ENCODE measurements around the gene FBP2.

FBP2 gene

DNA sequence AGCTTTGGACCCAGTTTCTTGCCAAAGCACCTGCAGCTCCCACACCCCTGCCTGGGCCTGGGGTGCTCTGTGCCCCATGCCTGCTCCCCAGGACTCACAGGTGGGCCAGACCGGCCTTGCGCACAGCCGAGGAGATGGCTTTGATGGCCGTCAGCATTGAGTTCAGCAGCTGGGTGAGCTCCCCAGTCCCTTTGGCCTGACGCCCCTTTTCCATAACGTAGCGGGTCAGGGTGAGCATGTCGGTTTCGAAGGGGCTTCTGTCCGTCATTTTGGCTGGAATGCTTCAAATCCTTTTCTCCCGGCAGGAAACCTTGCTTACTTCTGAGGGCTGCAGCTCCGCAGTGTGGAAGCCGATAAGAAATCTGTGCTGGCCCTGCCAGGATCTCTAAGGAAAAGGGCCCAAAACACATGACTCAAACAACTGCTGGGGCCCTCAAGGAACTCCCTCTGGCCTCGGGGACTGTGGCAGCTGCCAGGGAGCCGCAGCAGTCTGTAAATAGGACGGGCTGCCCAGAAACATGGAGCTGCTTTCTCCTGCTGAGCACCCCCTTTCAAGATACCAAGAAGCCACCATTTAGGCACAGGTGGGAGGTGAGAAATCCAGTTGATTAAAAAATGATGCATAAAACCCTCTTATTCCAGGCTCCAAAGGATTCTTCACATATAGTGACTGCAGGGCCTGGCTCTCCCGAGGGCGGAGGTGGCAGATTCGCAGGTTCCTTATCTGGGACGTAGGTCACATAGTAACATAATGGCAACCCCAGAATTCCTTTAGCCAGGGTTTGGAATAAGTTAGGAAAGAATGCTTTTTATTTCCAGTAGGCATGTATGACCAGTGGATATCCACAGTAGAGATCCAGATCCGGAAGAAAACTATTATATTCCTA lies at the start of gene FBP2:
FBP2 (minus strand) TSS at position 366 of the 887 bp plus-strand sequence; CDS start at position 268, 98 bp downstream.
- no peak within 1 kb of the TSS for H3K4me3 ChIP-seq (ENCODE audit: low read depth, low read length)
- TF ChIP-seq, protein P1, sequence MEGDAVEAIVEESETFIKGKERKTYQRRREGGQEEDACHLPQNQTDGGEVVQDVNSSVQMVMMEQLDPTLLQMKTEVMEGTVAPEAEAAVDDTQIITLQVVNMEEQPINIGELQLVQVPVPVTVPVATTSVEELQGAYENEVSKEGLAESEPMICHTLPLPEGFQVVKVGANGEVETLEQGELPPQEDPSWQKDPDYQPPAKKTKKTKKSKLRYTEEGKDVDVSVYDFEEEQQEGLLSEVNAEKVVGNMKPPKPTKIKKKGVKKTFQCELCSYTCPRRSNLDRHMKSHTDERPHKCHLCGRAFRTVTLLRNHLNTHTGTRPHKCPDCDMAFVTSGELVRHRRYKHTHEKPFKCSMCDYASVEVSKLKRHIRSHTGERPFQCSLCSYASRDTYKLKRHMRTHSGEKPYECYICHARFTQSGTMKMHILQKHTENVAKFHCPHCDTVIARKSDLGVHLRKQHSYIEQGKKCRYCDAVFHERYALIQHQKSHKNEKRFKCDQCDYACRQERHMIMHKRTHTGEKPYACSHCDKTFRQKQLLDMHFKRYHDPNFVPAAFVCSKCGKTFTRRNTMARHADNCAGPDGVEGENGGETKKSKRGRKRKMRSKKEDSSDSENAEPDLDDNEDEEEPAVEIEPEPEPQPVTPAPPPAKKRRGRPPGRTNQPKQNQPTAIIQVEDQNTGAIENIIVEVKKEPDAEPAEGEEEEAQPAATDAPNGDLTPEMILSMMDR (IDR thresholded peaks at IDR 0.05; ENCODE audit: low read depth, low read length), result no peak

DNA sequence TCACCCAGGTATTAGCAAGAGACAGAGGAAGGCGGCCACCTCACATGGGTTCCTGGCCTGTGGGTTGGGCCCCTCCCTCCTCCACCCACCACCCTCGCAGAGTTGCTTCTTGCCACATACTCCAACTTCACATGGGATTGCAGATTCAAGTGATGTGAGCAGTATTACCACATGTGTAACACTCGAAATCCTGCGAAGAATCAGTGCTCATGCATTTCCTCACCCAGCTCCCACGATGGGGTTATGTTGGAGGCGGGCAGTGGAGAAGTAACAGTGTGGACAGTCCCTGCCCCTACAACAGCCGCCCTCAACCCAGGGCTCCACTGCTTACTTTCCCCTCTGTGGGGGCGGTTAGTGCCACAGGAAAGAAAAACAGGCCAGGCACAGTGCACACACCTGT lies 49.6 kb upstream of the FBP2 start:
- H3K4me3 ChIP-seq (ENCODE audit: low read depth, low read length), result no peak overlapping the region
- TF ChIP-seq, protein P1 (IDR thresholded peaks at IDR 0.05; ENCODE audit: low read depth, low read length), result no peak

DNA sequence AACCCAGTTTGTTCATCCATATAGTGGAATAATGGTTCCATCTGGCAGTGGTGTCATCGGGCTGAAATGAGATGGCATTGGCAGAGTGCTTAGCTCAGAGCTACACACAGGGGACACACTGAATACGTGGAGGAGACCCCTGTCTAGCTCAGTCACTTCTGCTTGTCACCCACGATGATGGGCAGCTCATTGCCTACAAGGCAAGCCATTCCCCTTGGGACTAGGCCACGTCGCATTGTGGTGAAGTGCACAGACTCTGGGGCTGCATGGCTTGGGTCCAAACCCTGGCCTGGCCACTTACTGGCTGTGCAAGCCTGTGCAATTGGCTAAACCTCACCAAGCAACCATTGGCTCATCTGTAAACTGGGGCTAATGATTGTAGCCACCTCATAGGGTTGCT lies 48.9 kb upstream of the FBP2 start:
- H3K4me3 ChIP-seq (ENCODE audit: low read depth, low read length), result no peak overlapping the region
- TF ChIP-seq, protein P1 (IDR thresholded peaks at IDR 0.05; ENCODE audit: low read depth, low read length), result no peak

DNA sequence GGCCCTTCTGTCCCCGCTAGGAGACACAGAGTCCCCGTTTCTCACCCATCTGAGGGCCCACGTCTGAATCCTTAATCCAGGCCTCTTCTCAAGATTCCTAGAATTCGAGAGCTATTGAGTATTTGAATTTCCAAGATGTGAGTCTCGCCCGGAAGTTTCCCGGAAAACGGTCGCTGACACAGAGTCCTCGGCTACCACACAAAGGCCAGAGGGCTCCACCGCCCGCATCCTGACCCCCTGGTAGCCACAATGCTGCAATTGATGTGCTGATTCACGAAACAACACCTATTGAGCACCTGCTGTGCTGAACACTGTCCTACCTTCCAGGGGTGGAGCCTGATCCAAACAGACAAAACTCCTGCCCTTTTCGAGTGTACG lies 46.4 kb upstream of the FBP2 start:
- H3K4me3 ChIP-seq (ENCODE audit: low read depth, low read length), result no peak overlapping the region

DNA sequence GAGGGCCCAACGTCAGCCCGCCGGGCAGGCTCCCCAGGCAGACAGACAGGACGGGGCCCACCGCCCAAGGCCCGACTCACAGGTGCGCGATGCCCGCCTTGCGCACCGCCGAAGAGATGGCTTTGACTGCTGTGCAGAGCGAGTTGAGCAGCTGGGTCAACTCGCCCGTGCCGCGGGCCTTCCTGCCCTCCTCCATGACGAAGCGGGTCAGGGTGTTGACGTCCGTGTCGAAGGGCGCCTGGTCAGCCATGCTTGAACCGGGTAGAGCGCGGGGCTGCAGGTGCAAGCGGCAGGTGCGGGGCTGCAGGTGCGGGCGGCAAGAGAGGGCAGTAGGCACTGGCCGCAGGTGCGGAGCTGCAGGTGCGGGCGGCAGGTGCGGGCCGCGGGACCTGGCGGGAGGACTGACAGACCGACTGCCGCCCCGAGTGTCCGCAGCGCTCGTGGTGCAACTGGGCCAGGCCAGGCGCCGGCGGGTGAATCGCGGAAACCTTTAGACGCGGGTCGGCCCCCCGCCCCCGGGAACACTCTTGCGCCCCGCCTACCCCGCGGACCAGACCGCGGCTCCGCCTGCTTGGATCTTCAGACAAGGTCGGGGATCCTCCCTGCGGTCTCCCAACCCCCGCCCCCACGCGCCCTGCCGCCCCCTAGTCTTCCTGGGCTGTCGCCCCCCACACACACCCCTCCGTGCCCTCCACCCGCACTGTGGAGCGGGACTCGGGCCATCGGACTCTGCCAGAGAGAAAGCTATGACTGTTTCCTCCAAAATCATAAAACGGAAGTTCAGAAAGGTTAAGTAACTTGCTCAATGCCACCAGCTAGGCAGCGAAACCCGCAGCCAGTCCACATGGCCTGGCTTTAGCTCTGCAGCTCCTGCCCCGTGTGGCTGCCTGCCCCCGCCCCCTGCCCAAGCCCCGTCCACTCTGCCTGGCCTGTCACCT lies 45.7 kb upstream of the FBP2 start, which contains the start of gene FBP1:
FBP1 (minus strand) TSS at position 458 of the 938 bp plus-strand sequence; CDS start at position 250, 208 bp downstream.
- H3K4me3 ChIP-seq (ENCODE audit: low read depth, low read length), result peak within 1 kb of the TSS; percentile 24; the same call in 1 of the 2 replicates
- TF ChIP-seq, protein P1 (IDR thresholded peaks at IDR 0.05; ENCODE audit: low read depth, low read length), result no peak

More for the DNA sequence above, 46.4 kb upstream of the FBP2 start:
- TF ChIP-seq, protein P1 (IDR thresholded peaks at IDR 0.05; ENCODE audit: low read depth, low read length), result no peak

DNA sequence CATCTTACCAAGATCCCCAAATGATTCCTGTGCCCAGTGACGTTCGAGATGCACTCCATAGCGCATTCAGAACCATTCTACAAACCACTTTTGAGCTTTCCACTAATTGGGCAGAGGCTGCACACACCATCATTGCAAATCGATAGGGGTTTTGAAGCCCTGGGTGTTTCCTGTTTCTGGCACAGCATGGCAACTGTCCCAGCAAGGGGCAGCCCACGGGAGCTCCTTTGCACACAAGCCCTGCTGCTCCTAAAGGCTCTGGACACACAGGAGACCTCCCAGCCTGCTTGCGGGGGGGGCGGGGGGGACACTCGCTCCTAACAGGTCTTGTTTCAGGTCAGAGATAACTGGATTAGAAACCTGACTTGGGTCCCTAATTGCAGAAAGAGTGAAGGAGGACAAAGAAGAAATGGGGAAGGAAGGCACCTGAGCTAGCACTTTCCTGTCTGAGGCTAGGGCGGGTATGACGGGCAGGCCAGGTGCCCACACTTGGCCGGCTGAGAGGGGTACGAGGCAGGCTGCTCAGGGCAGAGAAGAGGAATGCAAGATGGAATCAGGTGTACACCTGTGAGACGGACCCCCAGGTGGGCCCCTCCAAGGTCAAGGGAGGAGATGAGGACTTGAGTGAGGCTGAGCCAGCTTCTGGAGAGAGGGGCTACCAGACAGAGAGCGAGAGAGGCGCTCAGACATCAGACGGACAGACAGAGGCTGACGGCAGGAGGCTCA lies 44.9 kb upstream of the FBP2 start:
- no peak overlapping the region for H3K4me3 ChIP-seq (ENCODE audit: low read depth, low read length)
- TF ChIP-seq, protein P1 (IDR thresholded peaks at IDR 0.05; ENCODE audit: low read depth, low read length), result no peak

Measured in WI38 (cell line).